IMR-90 (cell line): ENCODE data around the gene LSM12. TPM values are rescaled to one million over a fixed set of nuclear protein-coding genes. Genes with fewer than 3 reads are reported as not detected.

Source experiments
- ATAC-seq: fragments of 200-7000 bp; cut with Tn5 transposase; 2 replicates; pipeline ENCODE4 v1.9.1; 2020; ENCODE audit warnings: low read depth, mild to moderate bottlenecking, moderate library complexity
- BruUV-seq: library from RNA; stranded (reverse); fragments of 400-500 nt; replicated peaks from 2 replicates; lab custom pipeline; 2021; lab: Mats Ljungman, UMichigan
- CTCF ChIA-PET: fragments of 300-600 bp; formaldehyde crosslinking; extraction: SDS; loops from one replicate; lab custom pipeline; 2021; ENCODE audit warnings: antibody characterized with exemption; lab: Yijun Ruan, JAX
- POLR2A ChIA-PET: fragments of 300-600 bp; sonication (Branson Sonifier 250); formaldehyde crosslinking; loops from one replicate; lab custom pipeline; 2022; ENCODE audit warnings: antibody characterized with exemption; ENCODE audit not compliant: unreplicated experiment; lab: Charles Lee
- DNase-seq: peaks from one replicate; pipeline ENCODE4 v3.0.0; 2013
- H2AFZ ChIP-seq: replicated peaks from 2 replicates; pipeline ENCODE3; 2013; ENCODE audit warnings: low read length, mild to moderate bottlenecking; ENCODE audit not compliant: poor library complexity
- H2AK5ac ChIP-seq: 2 replicates; pipeline ENCODE4 v1.6.1; 2013; ENCODE audit warnings: low read depth, low read length, inconsistent platforms
- H2AK9ac ChIP-seq: replicated peaks from 2 replicates; pipeline ENCODE3; 2013; ENCODE audit warnings: mild to moderate bottlenecking, low read depth, low read length, moderate library complexity; ENCODE audit not compliant: poor library complexity
- H2BK120ac ChIP-seq: 2 replicates; pipeline ENCODE4 v1.6.1; 2013; ENCODE audit warnings: low read depth, low read length, inconsistent platforms
- H2BK15ac ChIP-seq: 3 replicates; pipeline ENCODE4 v1.6.1; 2013; ENCODE audit warnings: low read depth, low read length, inconsistent platforms
- H2BK20ac ChIP-seq: 2 replicates; pipeline ENCODE4 v1.6.1; 2013; ENCODE audit warnings: low read depth, mild to moderate bottlenecking, inconsistent platforms, low read length, moderate library complexity
- H2BK5ac ChIP-seq: 2 replicates; pipeline ENCODE4 v1.6.1; 2013; ENCODE audit warnings: mild to moderate bottlenecking, low read depth, low read length, inconsistent platforms; ENCODE audit not compliant: poor library complexity, severe bottlenecking
- H3K14ac ChIP-seq: replicated peaks from 2 replicates; pipeline ENCODE4 v1.6.1; 2013; ENCODE audit warnings: low read depth, low read length, inconsistent platforms
- H3K18ac ChIP-seq: 2 replicates; pipeline ENCODE4 v1.6.1; 2013; ENCODE audit warnings: low read depth, low read length, control low read depth
- H3K23ac ChIP-seq: 2 replicates; pipeline ENCODE4 v1.6.1; 2013; ENCODE audit warnings: low read depth, low read length, inconsistent platforms
- H3K27ac ChIP-seq: 2 replicates; pipeline ENCODE4 v1.5.1; 2013; ENCODE audit warnings: mild to moderate bottlenecking, control low read depth, low read length; ENCODE audit not compliant: insufficient read depth
- H3K27me3 ChIP-seq: 2 replicates; pipeline ENCODE4 v1.6.1; 2013; ENCODE audit warnings: low read length; ENCODE audit not compliant: control insufficient read depth, insufficient read depth
- H3K36me3 ChIP-seq: 2 replicates; pipeline ENCODE4 v1.6.1; 2013; ENCODE audit warnings: low read length, mixed read lengths; ENCODE audit not compliant: control insufficient read depth, insufficient read depth
- H3K4ac ChIP-seq: 2 replicates; pipeline ENCODE4 v1.6.1; 2013; ENCODE audit warnings: low read depth, low read length, inconsistent platforms
- H3K4me1 ChIP-seq: 2 replicates; pipeline ENCODE4 v1.6.1; 2013; ENCODE audit warnings: low read length, mixed read lengths; ENCODE audit not compliant: control insufficient read depth, insufficient read depth
- H3K4me2 ChIP-seq: 2 replicates; pipeline ENCODE4 v1.6.1; 2013; ENCODE audit warnings: low read depth, mild to moderate bottlenecking, control low read depth, low read length, moderate library complexity
- H3K4me3 ChIP-seq: 2 replicates; pipeline ENCODE4 v1.5.1; 2013; ENCODE audit warnings: low read depth, mild to moderate bottlenecking, control low read depth, low read length, moderate library complexity; ENCODE audit not compliant: insufficient read depth
- H3K56ac ChIP-seq: 2 replicates; pipeline ENCODE4 v1.6.1; 2013; ENCODE audit warnings: low read length, inconsistent platforms; ENCODE audit not compliant: insufficient read depth; ENCODE audit errors: extremely low read depth
- H3K79me1 ChIP-seq, 2 experiments: 2 replicates each; pipeline ENCODE4 v1.6.1; 2013; ENCODE audit warnings: low read length in 2 of 2, inconsistent platforms in 1 of 2, low read depth in 1 of 2
- H3K9ac ChIP-seq: 2 replicates; pipeline ENCODE4 v1.6.1; 2013; ENCODE audit warnings: low read depth, low read length, control low read depth
- H3K9me1 ChIP-seq: 2 replicates; pipeline ENCODE4 v1.6.1; 2013; ENCODE audit warnings: low read length, inconsistent platforms; ENCODE audit not compliant: insufficient read depth
- H3K9me3 ChIP-seq: 2 replicates; pipeline ENCODE4 v1.6.1; 2013; ENCODE audit warnings: low read length; ENCODE audit not compliant: control insufficient read depth, insufficient read depth
- H4K20me1 ChIP-seq: 2 replicates; pipeline ENCODE4 v1.6.1; 2013; ENCODE audit warnings: low read length, inconsistent platforms; ENCODE audit not compliant: insufficient read depth
- H4K5ac ChIP-seq: 2 replicates; pipeline ENCODE4 v1.6.1; 2013; ENCODE audit warnings: mild to moderate bottlenecking, low read depth, low read length, control low read depth
- H4K8ac ChIP-seq, 2 experiments: 2 replicates each; pipeline ENCODE4 v1.6.1; 2013; ENCODE audit warnings: low read depth in 2 of 2, low read length in 2 of 2, control low read depth in 1 of 2, inconsistent platforms in 1 of 2
- H4K91ac ChIP-seq: 2 replicates; pipeline ENCODE4 v1.6.1; 2013; ENCODE audit warnings: low read depth, low read length, inconsistent platforms; ENCODE audit not compliant: insufficient read depth
- RAD21 ChIP-seq: IDR thresholded peaks from 2 replicates; pipeline ENCODE4 v1.6.1; 2012; ENCODE audit warnings: low read length, improper control_type of control experiment
- RCOR1 ChIP-seq: IDR thresholded peaks from 2 replicates; pipeline ENCODE4 v1.6.1; 2012; ENCODE audit warnings: mild to moderate bottlenecking, low read length, improper control_type of control experiment; ENCODE audit not compliant: insufficient replicate concordance
- SMC3 ChIP-seq: fragments of 150-350 bp; IDR thresholded peaks from 2 replicates; pipeline ENCODE4 v1.6.1; 2016; ENCODE audit warnings: low read depth, mild to moderate bottlenecking, antibody characterized with exemption, low read length, moderate library complexity
- WGBS, 2 experiments: methylation state at CpG; one replicate each; pipeline versions ENCODE4 v1.1.5 to v1.1.7; 2013; ENCODE audit warnings: missing lambda C conversion rate in 2 of 2; ENCODE audit not compliant: insufficient read length in 1 of 2; ENCODE audit errors: extremely low coverage in 2 of 2; 5-methylcytosine and 5-hydroxymethylcytosine counted together
- dilution Hi-C: fragments of 300-500 bp; cut with HindIII; formaldehyde crosslinking; loops from one replicate; pipeline ENCODE4 v1.14.3; 2018; ENCODE audit warnings: low sequenced_read_pairs; ENCODE audit not compliant: unreplicated experiment
- in situ Hi-C: fragments of 300-500 bp; cut with MboI; formaldehyde crosslinking; loops from 3 replicates; pipeline ENCODE4 v1.14.3; 2019; ENCODE audit warnings: low sequenced_read_pairs, inconsistent platforms, mixed read lengths
- intact Hi-C: fragments of 100-400 bp; cut with micrococcal nuclease; formaldehyde crosslinking; loops from 2 replicates; pipeline ENCODE4 v1.10.0; 2022
- polyA plus RNA-seq, 3 experiments: library from polyadenylated mRNA; depleted of rRNA; stranded (reverse); fragments of >200 nt; gene quantifications; 2 replicates each; pipeline ENCODE4 v1.2.3, GENCODE V29; 2012; ENCODE audit warnings: low replicate concordance in 1 of 3
- total RNA-seq: library from RNA; depleted of rRNA; stranded (reverse); fragments of >200 nt; gene quantifications from 2 replicates; pipeline ENCODE4 v1.2.3, GENCODE V29; 2012

The LSM12 gene
- total and polyA plus RNA-seq, 2 of the 4 experiments (the other 2 are of a cell fraction): 38.0 to 41.0 TPM

GRCh38 chr17:44084131-44084538, 17.7 kb upstream of the LSM12 start:
- H3K36me3 ChIP-seq: peaks cover 45% of the 10 kb centered on the region
- peaks cover 21% of the 10 kb centered on the region for H3K4me1 ChIP-seq
- ATAC-seq (no peak), DNase-seq (no peak)
- WGBS, 2 experiments: 77% methylated on average over 6 of the region's 10 CpGs; no CpG with 5 or more reads in 1 of the 2 experiments
- no peak overlapping the region for H4K5ac ChIP-seq
- H3K27me3 ChIP-seq: no peaks in the 10 kb centered on the region
- H2BK15ac ChIP-seq: no peak overlapping the region
- H3K27ac ChIP-seq: no peak overlapping the region
- peaks cover 19 to 85% of the 10 kb centered on the region in 2 experiments for H3K79me1 ChIP-seq
- H3K18ac ChIP-seq: no peak overlapping the region
- 0 out of 2 replicates have a peak overlapping the region, but pooled peaks have one; percentile 29 for H2AK5ac ChIP-seq
- peak overlapping the region; percentile 7 for H2AK9ac ChIP-seq
- H3K14ac ChIP-seq: no peak overlapping the region
- H4K8ac ChIP-seq: no peak overlapping the region
- H2BK20ac ChIP-seq: no peak overlapping the region
- H3K9ac ChIP-seq: no peak overlapping the region
- in situ Hi-C loops: no loop called here
- TF ChIP-seq RAD21: peak; percentile 26; the same call in 1 of the 2 replicates
- TF ChIP-seq RCOR1: no peak
- peak; percentile 23; the same call in 1 of the 2 replicates for TF ChIP-seq SMC3
- peaks cover 17% of the 10 kb centered on the region for H3K9me1 ChIP-seq
- H3K23ac ChIP-seq: no peak overlapping the region
- H3K9me3 ChIP-seq: no peaks in the 10 kb centered on the region
- H2AFZ ChIP-seq: no peak overlapping the region
- dilution Hi-C loops: no loop called here
- peaks cover 10% of the 10 kb centered on the region; the same call in 1 of the 2 replicates for H4K20me1 ChIP-seq
- H3K56ac ChIP-seq: no peak overlapping the region
- no peak overlapping the region for H4K91ac ChIP-seq
- H2BK120ac ChIP-seq: no peak overlapping the region
- no peak overlapping the region for H3K4me2 ChIP-seq
- ChIA-PET CTCF (no interaction called here), POLR2A (no interaction called here)
- H3K4ac ChIP-seq: no peak overlapping the region; the same call in 1 of the 2 replicates
- intact Hi-C loops: no loop called here
- BruUV-seq: no TSS peak
- no peak overlapping the region for H3K4me3 ChIP-seq
- H2BK5ac ChIP-seq: peak overlapping the region; percentile 31
